ENCODE data around the gene TULP4.
"Not testable (repeated sequence)": the region's sequence is repeated elsewhere in the genome, so short reads cannot be mapped to it uniquely, and the experiment has no call there.

Gene TULP4

GRCh38 chr6:158285656-158286021, 26.6 kb upstream of the TULP4 start:
- no peak for DNase-seq (ENCODE audit: low spot score)
- no peak for TF ChIP-seq CTCF (IDR thresholded peaks at IDR 0.05; ENCODE audit: extremely low read depth, missing control alignments)

GRCh38 chr6:158286413-158286812, 25.9 kb upstream of the TULP4 start:
- DNase-seq (ENCODE audit: low spot score), result no peak

GRCh38 chr6:158287047-158287446, 25.2 kb upstream of the TULP4 start:
- DNase-seq (ENCODE audit: low spot score), result no peak
- TF ChIP-seq CTCF (IDR thresholded peaks at IDR 0.05; ENCODE audit: extremely low read depth, missing control alignments), result no peak

More at GRCh38 chr6:158286413-158286812, 25.9 kb upstream of the TULP4 start:
- no peak for TF ChIP-seq CTCF (IDR thresholded peaks at IDR 0.05; ENCODE audit: extremely low read depth, missing control alignments)

- no peak for DNase-seq (ENCODE audit: low spot score)
- TF ChIP-seq CTCF (IDR thresholded peaks at IDR 0.05; ENCODE audit: extremely low read depth, missing control alignments), result no peak
Measured at GRCh38 chr6:158290040-158290439, 22.2 kb upstream of the TULP4 start.

- peak; percentile 59 for DNase-seq (ENCODE audit: low spot score)
Measured at GRCh38 chr6:158290659-158291058, 21.6 kb upstream of the TULP4 start.

GRCh38 chr6:158292016-158292415, 20.2 kb upstream of the TULP4 start:
- TF ChIP-seq CTCF (IDR thresholded peaks at IDR 0.05; ENCODE audit: extremely low read depth, missing control alignments), result no peak
- no peak for DNase-seq (ENCODE audit: low spot score)

More at GRCh38 chr6:158290659-158291058, 21.6 kb upstream of the TULP4 start:
- no peak for TF ChIP-seq CTCF (IDR thresholded peaks at IDR 0.05; ENCODE audit: extremely low read depth, missing control alignments)

GRCh38 chr6:158293122-158293521, 19.1 kb upstream of the TULP4 start:
- TF ChIP-seq CTCF (IDR thresholded peaks at IDR 0.05; ENCODE audit: extremely low read depth, missing control alignments), result no peak
- no peak for DNase-seq (ENCODE audit: low spot score)

- not testable (repeated sequence) for DNase-seq (ENCODE audit: low spot score)
Measured at GRCh38 chr6:158295976-158296853, 16.1 kb upstream of the TULP4 start.

GRCh38 chr6:158296854-158297324, 15.4 kb upstream of the TULP4 start:
- not testable (repeated sequence) for DNase-seq (ENCODE audit: low spot score)

GRCh38 chr6:158297657-158298056, 14.6 kb upstream of the TULP4 start:
- DNase-seq (ENCODE audit: low spot score), result not testable (repeated sequence)

GRCh38 chr6:158300306-158301143, 11.7 kb upstream of the TULP4 start:
- not testable (repeated sequence) for DNase-seq (ENCODE audit: low spot score)

Measured in GM20000 (cell line).